Activated CD8-positive, alpha-beta memory T cell treated with anti-CD3 and anti-CD28 coated beads, Interleukin-2, amount 50 U/mL, for 1 hour (primary cell): ENCODE measurements around the gene MUCL3.
"Not testable (repeated sequence)": the region's sequence is repeated elsewhere in the genome, so short reads cannot be mapped to it uniquely, and the experiment has no call there.

Experiments used
- DNase-seq: peaks from one replicate; pipeline ENCODE4 v3.0.0-alpha.2; 2020; ENCODE audit errors: extremely low read depth

Gene MUCL3, protein sequence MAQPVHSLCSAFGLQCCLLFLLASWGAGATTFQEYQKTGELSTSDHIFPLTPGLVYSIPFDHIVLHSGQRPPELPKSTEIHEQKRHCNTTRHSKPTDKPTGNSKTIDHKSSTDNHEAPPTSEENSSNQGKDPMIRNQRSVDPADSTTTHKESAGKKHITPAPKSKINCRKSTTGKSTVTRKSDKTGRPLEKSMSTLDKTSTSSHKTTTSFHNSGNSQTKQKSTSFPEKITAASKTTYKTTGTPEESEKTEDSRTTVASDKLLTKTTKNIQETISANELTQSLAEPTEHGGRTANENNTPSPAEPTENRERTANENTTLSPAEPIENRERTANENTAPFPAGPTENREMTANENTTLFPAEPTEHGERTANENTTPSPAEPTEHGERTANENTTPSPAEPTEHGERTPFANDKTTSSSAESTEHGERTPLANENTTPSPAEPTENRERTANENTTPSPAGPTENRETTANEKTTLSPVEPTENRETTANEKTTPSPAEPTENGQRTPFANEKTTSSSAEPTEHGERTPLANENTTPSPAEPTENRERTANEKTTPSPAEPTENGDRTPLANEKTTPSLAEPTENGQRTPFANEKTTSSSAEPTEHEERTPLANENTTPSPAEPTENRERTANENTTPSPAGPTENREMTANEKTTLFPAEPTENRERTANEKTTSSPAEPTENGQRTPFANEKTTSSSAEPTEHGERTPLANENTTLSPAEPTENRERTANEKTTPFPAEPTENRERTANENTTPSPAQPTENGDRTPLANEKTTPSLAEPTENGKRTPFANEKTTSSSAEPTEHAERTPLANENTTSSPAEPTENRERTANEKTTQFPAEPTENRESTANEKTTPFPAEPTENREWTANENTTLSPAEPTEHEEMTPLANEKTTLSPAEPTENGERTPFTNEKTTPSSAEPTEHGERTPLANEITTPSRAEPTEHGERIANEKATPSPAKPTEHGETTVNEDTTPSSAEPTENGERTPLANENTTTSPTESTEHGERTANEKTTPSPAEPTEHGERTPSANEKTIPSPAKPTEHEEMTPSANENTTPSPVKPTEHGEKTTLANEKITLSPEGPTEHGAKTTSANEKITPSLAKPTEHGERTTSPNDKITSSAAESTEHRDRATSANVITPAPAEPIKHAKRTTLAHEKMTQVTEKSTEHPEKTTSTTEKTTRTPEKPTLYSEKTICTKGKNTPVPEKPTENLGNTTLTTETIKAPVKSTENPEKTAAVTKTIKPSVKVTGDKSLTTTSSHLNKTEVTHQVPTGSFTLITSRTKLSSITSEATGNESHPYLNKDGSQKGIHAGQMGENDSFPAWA (N-terminal part only)

DNA sequence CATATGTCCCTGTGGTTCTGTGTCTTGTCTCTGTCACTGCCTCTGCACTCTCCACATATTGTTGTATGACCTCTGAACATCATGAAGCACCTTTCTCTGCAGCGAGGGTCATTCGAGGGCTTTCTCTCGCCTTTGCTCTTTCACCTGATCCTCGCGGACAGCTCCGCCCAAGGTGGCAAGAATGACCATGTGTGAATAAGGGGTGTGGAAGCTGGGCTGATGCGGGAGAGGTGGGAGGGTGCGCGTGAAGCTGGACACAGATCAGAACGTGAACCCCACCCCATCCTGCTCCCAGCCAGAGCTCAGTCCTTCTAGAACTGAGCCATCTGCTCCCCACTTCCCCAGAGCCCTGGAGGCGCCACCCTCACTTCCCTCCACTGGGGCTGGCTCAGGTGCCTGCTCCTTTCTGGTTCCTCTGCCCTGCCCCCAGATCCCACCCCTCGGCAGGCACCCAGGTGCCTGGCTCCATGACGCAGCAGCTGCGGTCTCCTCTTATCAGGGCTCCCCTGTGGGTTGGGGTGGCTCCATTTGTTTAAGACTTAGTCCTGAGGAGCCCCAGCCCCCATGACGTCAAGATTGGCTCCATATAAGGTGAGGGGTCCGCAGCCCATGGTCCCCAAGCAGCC lies at the start of gene MUCL3:
Gene MUCL3, plus strand, starts transcription at position 613 of the 626 bp plus-strand sequence. CDS start 27 bp downstream, outside the sequence.
- DNase-seq: no peak

DNA sequence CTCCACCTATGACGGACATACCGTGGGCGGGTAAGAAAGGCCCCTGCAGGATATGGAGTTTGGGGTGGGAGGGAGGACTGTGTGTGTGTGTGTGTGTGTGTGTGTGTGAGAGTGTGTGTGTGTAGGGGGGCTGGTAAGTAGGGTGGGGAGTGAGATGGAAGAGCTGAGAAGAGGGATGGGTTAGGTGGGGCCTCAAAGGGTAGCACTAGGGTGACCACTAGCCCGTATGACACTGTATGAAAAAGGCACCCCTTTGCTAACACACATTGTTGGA lies 49.4 kb upstream of the MUCL3 start:
- no peak for DNase-seq

DNA sequence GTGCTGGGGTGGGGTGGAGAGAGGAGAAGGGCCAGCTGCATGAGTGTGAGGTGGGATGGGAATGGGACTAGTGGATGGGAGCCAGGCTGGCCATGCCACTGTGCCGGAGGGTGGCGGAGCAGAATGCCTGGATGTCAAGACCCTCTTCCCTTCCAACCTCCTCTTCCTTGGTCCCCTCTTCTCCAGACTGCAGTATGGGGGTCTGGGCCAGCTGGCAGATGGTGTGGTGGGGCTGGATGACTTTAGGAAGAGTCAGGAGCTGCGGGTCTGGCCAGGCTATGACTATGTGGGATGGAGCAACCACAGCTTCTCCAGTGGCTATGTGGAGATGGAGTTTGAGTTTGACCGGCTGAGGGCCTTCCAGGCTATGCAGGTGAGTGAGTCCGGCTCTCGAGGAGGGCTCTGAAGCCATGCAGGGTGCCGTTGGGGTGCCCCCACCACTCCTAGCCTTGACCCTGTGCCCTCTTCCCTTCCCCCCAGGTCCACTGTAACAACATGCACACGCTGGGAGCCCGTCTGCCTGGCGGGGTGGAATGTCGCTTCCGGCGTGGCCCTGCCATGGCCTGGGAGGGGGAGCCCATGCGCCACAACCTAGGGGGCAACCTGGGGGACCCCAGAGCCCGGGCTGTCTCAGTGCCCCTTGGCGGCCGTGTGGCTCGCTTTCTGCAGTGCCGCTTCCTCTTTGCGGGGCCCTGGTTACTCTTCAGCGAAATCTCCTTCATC lies 48.8 kb upstream of the MUCL3 start:
- no peak for DNase-seq

DNA sequence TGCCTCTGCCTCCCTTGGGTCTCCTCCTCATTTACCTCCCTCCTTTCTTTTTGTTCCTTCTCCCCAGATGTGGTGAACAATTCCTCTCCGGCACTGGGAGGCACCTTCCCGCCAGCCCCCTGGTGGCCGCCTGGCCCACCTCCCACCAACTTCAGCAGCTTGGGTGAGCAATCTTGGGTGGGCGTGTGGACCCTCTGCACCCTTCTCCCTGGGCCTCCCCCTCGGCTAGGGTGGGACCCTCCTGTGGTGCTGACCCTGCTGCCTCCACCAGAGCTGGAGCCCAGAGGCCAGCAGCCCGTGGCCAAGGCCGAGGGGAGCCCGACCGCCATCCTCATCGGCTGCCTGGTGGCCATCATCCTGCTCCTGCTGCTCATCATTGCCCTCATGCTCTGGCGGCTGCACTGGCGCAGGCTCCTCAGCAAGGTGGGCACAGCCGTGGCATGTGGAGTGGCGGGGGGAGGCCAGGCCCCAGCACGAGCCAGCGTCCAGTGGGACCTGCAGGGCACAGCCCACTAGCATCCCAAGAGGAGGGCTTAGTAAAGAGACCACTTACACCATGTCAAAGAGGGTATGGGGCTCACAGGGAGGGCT lies 47.7 kb upstream of the MUCL3 start:
- no peak for DNase-seq

DNA sequence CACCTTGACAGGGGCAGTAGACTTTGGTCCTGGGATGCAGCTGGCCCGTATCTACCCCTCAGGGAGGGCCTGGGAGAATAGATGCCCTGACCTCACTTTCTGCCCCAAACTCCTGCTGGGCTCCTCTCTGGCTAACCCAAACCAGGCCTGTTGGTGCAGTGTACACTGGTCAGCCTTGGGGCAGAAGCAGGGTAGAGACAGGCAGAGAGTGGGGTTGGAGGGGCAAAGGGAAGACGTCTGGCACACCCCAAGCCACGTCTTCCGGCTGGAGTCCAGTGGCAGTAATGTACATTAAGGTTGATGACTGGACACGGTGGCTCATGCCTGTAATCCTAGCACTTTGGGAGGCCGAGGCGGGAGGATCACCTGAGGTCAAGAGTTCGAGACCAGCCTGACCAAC lies 47.1 kb upstream of the MUCL3 start:
- no peak for DNase-seq

DNA sequence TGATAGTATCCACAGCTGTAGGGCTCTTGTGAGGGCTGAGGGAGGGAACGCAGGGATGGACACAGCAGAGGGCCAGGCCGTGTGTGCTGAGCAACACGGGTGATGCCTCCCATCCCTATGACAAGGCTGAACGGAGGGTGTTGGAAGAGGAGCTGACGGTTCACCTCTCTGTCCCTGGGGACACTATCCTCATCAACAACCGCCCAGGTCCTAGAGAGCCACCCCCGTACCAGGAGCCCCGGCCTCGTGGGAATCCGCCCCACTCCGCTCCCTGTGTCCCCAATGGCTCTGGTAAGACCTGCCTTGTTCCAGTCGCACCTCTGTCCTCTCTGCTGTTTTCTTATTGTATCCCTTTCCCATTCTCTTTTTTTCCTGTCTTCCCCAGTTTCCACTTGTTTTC lies 46.4 kb upstream of the MUCL3 start:
- DNase-seq: no peak

DNA sequence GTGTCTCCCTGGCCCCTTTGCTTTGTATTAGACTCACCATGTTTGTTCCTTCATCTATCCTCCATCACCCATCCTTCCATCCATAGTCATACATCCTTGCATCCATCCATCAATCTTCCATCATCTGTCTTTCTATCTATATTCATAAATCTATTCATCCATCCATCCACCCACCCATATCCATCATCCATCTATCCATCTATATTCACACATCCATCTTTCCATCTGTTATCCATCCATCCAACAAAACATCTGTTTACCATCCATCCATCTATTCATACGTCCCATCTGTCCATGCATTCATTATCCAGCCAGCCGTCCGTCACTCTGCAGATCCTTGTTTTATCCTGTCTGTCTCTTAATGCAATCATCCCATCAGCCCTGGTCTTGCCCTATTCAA lies 45.8 kb upstream of the MUCL3 start:
- no peak for DNase-seq

DNA sequence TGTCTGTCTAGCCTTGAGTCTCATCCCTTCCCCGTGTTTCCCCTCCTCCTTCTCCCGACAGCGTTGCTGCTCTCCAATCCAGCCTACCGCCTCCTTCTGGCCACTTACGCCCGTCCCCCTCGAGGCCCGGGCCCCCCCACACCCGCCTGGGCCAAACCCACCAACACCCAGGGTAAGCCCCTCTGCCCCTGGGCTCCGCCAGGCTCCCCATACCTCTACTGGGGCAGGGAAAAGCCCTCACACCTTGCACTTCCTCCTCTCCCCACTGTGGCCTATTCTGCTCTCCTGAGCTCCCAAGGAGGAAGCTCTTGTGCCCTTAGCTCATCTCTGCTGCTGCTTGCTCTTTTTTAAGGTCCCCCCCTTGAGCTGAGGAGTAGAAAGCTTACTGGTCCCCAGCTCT lies 45.4 kb upstream of the MUCL3 start:
- DNase-seq: no peak

DNA sequence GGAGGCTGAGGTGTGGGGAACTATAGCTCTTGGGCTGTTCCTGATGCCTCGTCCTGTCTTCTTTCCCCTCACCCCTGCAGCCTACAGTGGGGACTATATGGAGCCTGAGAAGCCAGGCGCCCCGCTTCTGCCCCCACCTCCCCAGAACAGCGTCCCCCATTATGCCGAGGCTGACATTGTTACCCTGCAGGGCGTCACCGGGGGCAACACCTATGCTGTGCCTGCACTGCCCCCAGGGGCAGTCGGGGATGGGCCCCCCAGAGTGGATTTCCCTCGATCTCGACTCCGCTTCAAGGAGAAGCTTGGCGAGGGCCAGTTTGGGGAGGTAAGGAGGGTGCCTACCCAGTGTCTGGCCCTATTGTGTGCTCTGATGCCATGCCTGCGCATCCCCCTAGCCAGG lies 44.2 kb upstream of the MUCL3 start:
- no peak for DNase-seq

DNA sequence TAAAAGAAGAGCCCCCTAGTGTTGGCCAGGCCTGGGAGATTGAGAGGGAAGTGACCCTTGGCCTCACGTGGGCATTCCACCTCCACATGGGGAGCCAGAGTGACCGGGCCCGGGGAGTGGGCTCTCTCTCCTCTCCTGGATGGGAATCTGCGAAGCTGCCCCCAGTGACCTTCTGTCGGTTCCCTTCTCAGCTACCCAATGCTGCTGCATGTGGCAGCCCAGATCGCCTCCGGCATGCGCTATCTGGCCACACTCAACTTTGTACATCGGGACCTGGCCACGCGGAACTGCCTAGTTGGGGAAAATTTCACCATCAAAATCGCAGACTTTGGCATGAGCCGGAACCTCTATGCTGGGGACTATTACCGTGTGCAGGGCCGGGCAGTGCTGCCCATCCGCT lies 42.9 kb upstream of the MUCL3 start:
- DNase-seq: no peak

DNA sequence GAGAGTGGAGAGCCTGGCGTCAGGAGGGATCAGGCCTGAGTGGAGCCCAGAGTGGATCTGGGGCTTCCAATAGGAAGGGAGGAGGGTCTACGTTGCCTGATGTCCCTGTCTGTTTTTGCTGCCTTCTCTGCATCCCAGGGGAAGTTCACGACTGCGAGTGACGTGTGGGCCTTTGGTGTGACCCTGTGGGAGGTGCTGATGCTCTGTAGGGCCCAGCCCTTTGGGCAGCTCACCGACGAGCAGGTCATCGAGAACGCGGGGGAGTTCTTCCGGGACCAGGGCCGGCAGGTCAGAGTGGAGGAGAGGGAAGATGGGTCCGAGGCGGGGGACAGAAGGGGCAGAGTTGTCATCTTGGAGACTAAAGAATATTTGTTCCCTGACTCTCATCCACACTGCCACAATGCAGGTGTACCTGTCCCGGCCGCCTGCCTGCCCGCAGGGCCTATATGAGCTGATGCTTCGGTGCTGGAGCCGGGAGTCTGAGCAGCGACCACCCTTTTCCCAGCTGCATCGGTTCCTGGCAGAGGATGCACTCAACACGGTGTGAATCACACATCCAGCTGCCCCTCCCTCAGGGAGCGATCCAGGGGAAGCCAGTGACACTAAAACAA lies 41.9 kb upstream of the MUCL3 start:
- no peak for DNase-seq

DNA sequence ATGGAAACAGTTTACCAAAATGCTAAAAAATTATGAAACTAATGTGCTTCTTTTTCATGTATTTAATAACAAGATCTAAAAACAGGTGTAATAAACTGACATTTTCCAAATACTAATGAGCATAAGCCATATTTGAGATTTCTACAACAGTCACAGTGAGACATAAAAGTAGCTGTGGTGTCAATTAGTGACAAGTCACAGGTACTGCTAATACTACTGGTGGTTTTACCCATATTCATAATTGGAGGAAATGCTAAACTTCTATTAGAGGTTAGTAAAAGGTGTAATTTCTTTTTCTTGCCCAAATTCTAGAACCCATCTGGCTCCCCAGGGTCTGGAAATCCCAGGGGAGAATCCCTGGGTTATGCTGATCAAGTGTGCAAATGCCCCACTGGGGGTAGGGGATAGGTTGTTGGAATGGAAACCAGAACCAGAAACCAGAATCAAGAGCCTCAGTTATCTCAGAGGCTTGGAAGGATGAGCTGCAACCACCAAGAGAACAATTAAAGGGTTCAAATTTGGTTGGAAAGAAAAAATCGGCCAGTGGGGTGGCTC lies 39.8 kb upstream of the MUCL3 start:
- no peak for DNase-seq

DNA sequence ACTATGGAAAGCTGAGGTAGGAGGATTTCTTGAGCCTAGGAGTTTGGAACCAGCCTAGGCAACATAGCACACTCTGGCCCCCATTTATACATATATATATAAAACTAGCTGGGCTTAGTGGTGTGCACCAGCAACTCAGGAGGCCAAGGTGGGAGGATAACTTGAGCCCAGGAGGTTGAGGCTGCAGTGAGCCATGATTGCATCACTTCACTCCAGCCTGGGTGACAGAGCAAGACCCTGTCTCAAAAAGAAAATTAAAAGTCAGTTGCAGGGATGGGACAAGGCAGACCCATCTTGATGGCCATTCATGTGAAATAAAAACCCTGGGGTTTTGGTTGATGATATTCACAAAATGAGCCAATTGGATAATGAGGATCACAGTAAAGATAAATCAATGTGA lies 39.3 kb upstream of the MUCL3 start:
- DNase-seq: no peak

DNA sequence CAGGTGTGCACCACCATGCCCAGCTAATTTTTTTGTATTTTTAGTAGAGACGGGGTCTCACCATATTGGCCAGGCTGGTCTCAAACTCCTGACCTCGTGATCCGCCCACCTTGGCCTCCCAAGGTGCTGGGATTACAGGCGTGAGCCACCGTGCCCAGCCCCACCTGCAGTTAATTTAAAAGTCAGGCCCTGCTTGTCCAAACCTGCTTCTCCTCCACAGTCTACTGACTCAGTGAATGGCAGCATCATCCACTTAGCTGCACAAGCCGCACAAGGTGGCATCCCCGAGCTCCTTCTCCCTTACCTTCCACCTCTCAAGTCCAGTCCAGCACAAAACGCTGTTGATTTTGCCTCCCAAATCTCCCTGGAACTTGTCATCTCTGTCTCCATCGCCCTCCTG lies 38.6 kb upstream of the MUCL3 start:
- DNase-seq: not testable (repeated sequence)

DNA sequence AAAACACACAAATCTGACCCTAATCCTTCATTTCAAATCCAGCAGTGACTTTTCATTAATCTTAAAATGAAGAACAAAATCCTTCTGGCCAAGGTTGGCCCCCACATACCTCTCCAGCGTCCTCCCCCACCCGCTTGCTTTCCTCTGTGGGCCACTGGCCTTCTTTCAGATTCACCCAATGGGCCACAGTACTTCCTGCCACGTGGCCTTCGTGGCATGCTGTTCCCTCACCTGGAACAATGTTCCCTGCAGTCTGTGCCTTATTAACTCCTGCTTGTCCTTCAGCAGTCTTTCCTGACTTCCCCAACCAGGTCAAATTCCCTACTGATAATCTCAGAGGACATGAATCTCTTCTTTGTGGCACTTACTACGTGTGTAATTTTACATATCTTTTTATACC lies 38.1 kb upstream of the MUCL3 start:
- no peak for DNase-seq

DNA sequence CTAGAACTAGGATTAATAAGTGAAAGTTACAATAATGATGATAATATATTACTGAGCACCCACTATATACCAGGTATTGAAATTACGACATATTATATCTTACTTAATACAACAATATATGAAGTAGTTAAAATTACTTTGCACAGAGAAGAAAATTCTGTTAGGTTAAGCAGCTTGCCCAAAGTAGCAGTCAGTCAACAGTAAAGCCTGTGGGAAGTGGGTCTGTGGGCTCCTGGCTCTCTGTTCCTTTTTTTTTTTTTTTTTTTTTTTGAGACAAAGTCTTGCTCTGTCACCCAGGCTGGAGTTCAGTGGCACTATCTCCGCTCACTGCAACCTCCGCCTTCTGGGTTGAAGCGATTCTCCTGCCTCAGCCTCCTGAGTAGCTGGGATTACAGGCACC lies 37.5 kb upstream of the MUCL3 start:
- no peak for DNase-seq

DNA sequence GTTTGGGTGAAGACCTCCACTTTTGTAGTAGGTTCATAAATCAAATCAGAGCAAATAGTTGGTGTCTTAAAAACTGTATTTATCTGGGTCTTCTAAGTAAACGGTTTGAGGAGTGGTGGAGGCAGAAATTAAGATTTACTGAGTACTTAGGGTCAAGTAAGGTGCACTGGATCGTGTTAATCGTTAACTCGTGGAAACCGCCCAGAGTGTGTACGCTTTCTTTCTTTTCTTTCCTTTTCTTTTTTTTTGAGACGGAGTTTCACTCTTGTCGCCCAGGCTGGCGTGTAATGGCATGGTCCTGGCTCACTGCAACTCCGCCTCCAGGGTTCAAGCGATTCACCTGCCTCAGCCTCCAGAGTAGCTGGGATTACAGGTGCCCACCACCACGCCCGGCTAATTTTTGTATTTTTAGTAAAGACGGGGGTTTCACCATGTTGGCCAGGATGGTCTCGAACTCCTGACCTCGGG lies 33.4 kb upstream of the MUCL3 start:
- DNase-seq: not testable (repeated sequence)

DNA sequence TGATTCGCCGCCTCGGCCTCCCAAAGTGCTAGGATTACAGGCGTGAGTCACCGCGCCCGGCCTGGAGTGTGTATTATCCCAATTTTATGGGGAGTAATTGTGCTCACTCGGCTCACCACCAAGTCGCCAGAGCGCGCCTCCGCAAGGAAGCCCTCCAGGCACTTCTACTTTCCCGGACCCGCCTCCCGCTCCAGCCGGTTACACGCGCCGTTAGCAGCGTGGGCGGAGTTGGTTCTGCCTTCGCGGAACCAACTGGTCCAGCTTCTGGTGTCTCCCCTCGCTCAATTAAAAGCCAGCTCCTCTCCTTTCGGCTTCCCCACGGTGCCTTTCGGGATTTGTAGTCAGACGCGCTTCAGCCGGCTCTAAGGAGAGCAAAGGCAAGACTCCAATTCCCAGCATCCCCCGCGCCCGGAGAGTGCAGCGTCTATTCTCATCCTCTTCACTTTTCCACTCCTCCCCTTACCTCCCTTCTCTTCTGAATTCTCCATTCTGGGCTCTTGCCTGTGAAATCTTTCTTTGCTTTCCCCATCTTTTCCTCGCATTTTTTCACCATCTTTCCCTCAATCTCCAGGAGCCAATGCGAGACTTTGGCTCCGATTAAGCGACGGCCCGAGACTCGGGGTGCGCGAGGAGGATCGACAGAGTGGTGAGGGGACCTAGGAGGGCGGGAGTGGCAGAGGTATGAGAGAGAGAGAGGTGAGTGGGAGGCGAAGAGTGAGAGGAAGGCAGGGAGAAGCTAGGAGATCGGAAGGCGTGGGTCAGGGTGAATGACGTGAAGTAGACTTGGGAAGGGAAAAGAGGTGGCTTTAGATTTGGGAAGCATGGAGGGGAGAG lies 32.8 kb upstream of the MUCL3 start, which contains the start of gene GTF2H4:
Gene GTF2H4, plus strand, starts transcription at position 450 of the 834 bp plus-strand sequence.
- DNase-seq: peak; percentile 91

DNA sequence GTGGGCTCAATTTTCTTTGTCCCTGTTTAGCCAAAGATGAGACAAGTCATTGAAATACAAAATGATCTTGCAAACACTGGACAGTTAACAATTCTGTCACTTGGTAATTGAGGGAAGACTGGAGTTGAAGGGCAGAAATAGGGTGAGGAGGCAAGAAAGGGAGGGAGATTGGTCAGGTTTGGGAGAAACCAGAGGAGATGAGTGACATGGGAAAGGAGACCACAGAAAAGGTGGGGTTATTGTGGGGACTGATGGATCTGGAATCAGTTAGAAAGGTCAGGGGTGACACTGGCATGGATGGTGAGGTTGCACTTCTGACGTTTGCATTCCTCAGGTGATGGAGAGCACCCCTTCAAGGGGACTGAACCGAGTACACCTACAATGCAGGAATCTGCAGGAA lies 32.1 kb upstream of the MUCL3 start:
- no peak for DNase-seq
